GM12865 (cell line): ENCODE data around the gene IDH3B.

Experiments used
- DNase-seq: peaks from one replicate; pipeline ENCODE4 v3.0.0; 2010; ENCODE audit warnings: low read depth
- H3K4me3 ChIP-seq: 2 replicates; pipeline ENCODE4 v1.5.1; 2011; ENCODE audit warnings: mild to moderate bottlenecking, low read depth, low read length, control low read depth
- CTCF ChIP-seq: IDR thresholded peaks from 2 replicates; pipeline ENCODE4 v1.5.1; 2011; ENCODE audit warnings: low read length, control low read depth, low read depth, inconsistent platforms; ENCODE audit not compliant: insufficient read depth; ENCODE audit errors: missing control alignments

Gene IDH3B

DNA sequence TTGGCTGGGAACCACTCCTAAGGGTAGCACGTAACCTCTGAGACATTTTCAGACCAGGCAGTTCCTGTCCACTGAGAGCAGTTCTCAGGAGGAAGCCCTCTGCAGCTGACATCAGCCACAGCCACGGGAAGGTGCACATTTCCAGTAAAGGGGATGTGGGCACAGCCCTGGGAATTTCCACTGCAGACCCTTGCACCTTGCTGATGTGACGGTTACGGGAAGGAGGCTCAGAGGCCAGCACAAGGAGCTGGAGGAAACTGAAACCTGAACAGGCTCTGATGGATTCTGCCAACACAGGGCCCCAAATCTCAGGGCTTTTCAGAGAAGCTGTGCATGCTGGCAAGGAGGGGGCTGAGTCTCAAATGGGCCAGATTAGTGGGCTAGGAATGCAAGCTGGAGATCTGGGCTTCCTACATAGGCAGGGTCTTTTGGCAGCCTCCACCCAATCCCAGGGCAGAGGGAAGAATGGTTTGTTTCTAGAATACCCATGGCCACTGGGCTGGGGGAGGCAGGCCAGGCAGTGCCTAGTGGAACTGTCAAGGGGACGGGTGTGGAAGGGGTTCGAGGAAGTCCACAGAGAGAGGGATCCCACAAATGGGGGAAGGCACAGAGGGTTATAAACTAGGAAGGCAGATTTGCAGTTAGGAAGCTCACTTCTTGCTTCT, 42.8 kb upstream of the IDH3B start:
- TF ChIP-seq CTCF: no peak
- H3K4me3 ChIP-seq: no peak overlapping the region
- no peak for DNase-seq

DNA sequence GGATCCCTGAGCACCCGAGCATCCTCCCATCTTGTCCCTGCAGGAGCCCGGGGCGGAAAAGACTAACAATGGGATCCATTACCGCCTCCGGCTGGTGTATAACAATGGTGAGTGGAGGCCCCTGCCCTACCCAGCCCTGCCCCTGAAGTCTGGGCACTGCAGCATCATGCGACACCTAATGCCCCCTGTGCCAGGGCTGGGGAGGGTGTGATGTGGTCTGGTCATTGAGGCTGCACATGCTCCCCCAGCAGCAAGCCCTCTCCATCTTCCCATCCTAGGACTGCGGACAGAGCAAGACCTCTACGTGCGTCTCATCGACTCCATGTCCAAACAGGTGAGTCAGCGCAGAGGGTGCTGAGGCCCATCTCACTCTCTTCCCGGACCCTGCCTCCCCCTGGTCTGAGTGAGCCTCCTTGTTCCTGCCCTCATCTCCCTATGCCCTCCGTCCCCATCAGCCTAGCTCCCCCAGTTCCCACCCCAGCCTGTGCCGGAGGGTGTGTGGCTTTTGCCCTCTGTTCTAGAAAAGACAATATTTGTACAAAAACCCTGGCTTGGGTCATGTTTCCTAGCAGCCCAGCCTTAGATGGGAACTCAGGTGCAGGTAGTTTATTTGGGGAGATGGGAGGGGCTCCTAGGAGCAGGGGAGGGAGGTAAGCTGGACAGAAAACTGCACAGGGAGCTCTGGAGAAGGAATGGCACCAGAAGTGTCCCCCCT, 42.1 kb upstream of the IDH3B start:
- DNase-seq: no peak
- no peak overlapping the region for H3K4me3 ChIP-seq

GRCh38 chr20:2703716-2704475, 39.9 kb upstream of the IDH3B start:
- no peak overlapping the region for H3K4me3 ChIP-seq
- TF ChIP-seq CTCF: no peak

More for the DNA sequence above, 42.1 kb upstream of the IDH3B start:
- TF ChIP-seq CTCF: no peak

DNA sequence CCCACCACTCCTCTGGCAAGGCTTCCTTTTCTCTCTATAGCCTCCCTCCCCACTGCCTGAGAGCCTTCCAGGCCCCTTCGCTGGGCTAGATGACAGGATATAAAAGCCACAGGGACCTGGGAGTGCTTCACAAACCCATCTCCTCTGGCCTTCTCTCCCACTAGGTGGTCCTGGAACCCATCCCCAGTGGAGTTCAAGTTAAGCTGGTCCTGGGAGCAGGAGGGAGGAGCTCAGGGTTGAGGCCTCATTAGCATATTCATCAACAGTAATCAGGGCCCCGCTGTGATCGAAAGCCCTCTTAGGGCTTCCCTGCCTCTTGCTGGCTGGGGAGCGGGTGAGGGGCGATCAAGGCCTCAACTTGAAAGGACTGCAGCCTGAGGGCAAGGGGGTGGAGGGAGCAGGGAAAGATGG, 37.7 kb upstream of the IDH3B start:
- H3K4me3 ChIP-seq: no peak overlapping the region
- DNase-seq: no peak
- TF ChIP-seq CTCF: no peak

More at GRCh38 chr20:2703716-2704475, 39.9 kb upstream of the IDH3B start:
- DNase-seq: no peak

- no peak overlapping the region for H3K4me3 ChIP-seq
- no peak for DNase-seq
- TF ChIP-seq CTCF: no peak
These were observed 37.1 kb upstream of the IDH3B start for GRCh38 chr20:2700913-2701620.

DNA sequence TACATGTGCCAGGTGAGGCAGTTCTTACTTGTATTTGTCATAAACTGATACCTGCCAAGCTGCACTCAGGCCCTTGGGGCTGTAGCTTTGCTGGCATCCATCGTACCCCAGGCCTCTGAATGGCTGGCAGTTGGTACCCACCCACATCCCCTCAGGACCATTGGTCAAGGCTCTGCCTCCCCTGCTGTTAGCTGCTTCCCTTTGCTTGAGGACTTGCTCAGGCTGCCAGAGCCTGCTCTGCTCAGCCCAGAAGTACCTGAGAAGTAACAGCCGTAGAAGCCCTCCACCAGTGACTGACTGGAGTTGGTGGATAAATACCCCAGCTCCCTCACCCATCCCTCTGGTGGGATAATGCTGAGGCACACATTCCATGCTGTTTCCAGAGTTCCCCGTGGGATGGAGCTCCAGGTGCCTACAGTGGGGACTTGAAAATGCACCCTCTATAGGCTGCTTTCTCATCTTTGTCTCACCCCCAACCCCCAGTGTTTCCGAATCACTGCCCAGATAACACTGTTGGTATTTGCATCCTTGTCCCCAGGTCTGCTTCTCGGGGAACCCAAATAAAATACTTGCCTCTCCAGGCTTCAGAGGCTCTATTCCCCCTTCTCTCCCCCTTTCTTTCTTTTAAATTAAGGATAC, 35.9 kb upstream of the IDH3B start:
- H3K4me3 ChIP-seq: no peak overlapping the region
- no peak for TF ChIP-seq CTCF
- DNase-seq: no peak
